Nephron progenitor cell (in vitro differentiated cells): ENCODE measurements around the gene MFAP4.

Experiments used
- DNase-seq: peaks from one replicate; pipeline ENCODE4 v3.0.0; 2021
- H3K27ac Mint-ChIP-seq: 2 replicates; pipeline ENCODE4 v1.8.0; 2021; ENCODE audit warnings: mild to moderate bottlenecking, moderate library complexity, mixed read lengths
- H3K27me3 Mint-ChIP-seq: 2 replicates; pipeline ENCODE4 v1.8.0; 2021; ENCODE audit warnings: mild to moderate bottlenecking, low read depth, mixed read lengths; ENCODE audit not compliant: poor library complexity
- H3K36me3 Mint-ChIP-seq: 2 replicates; pipeline ENCODE4 v1.8.0; 2021; ENCODE audit warnings: low read depth, mixed read lengths
- H3K4me1 Mint-ChIP-seq: 2 replicates; pipeline ENCODE4 v1.8.0; 2021; ENCODE audit warnings: mixed read lengths
- H3K4me3 Mint-ChIP-seq: 2 replicates; pipeline ENCODE4 v1.8.0; 2021; ENCODE audit warnings: mild to moderate bottlenecking, moderate library complexity, mixed read lengths
- H3K9me3 Mint-ChIP-seq: 2 replicates; pipeline ENCODE4 v1.8.0; 2021; ENCODE audit warnings: mild to moderate bottlenecking, moderate library complexity, mixed read lengths
- CTCF ChIP-seq: fragments of 200-600 bp; sonication (generic); IDR thresholded peaks from 2 replicates; pipeline ENCODE4 v1.5.0; 2021; ENCODE audit warnings: antibody characterized with exemption

MFAP4 gene

GRCh38 chr17:19371259-19372010 lies 15.6 kb downstream of the MFAP4 start:
- no peak for DNase-seq
- H3K36me3 Mint-ChIP-seq: no peaks in the 10 kb centered on the region

GRCh38 chr17:19370493-19370960 lies 16.5 kb downstream of the MFAP4 start:
- no peak for TF ChIP-seq CTCF
- Mint-ChIP-seq H3K27ac (no peak overlapping the region), H3K27me3 (no peaks in the 10 kb centered on the region), H3K4me3 (no peak overlapping the region), H3K9me3 (no peaks in the 10 kb centered on the region), H3K4me1 (peaks cover 29% of the 10 kb centered on the region), H3K36me3 (no peaks in the 10 kb centered on the region)
- DNase-seq: no peak

More at GRCh38 chr17:19371259-19372010, 15.6 kb downstream of the MFAP4 start:
- H3K27ac Mint-ChIP-seq: peak overlapping the region; percentile 68
- H3K27me3 Mint-ChIP-seq: no peaks in the 10 kb centered on the region
- H3K4me3 Mint-ChIP-seq: no peak overlapping the region
- no peaks in the 10 kb centered on the region for H3K9me3 Mint-ChIP-seq
- peaks cover 29% of the 10 kb centered on the region for H3K4me1 Mint-ChIP-seq
- TF ChIP-seq CTCF: no peak

- Mint-ChIP-seq H3K27ac (no peak overlapping the region), H3K27me3 (no peaks in the 10 kb centered on the region), H3K4me3 (no peak overlapping the region), H3K36me3 (no peaks in the 10 kb centered on the region), H3K4me1 (peaks cover 32% of the 10 kb centered on the region), H3K9me3 (no peaks in the 10 kb centered on the region)
- TF ChIP-seq CTCF: no peak
- DNase-seq: no peak
These were observed 17.0 kb downstream of the MFAP4 start for GRCh38 chr17:19369846-19370492.

- peaks cover 39% of the 10 kb centered on the region for H3K4me1 Mint-ChIP-seq
- H3K9me3 Mint-ChIP-seq: no peaks in the 10 kb centered on the region
- H3K4me3 Mint-ChIP-seq: no peak overlapping the region
- TF ChIP-seq CTCF: no peak
- H3K27me3 Mint-ChIP-seq: no peaks in the 10 kb centered on the region
- no peak overlapping the region for H3K27ac Mint-ChIP-seq
- DNase-seq: no peak
- no peaks in the 10 kb centered on the region for H3K36me3 Mint-ChIP-seq
These were observed 17.7 kb downstream of the MFAP4 start for GRCh38 chr17:19369107-19369778.

- H3K4me1 Mint-ChIP-seq: peaks cover 44% of the 10 kb centered on the region
- H3K27me3 Mint-ChIP-seq: no peaks in the 10 kb centered on the region
- no peak overlapping the region for H3K27ac Mint-ChIP-seq
- no peak overlapping the region for H3K4me3 Mint-ChIP-seq
- DNase-seq: no peak
- H3K9me3 Mint-ChIP-seq: no peaks in the 10 kb centered on the region
- TF ChIP-seq CTCF: no peak
- no peaks in the 10 kb centered on the region for H3K36me3 Mint-ChIP-seq
These were observed 18.8 kb downstream of the MFAP4 start for GRCh38 chr17:19368229-19368628.
